Measurements from ENCODE around the gene MAGEA11.
"Not testable (repeated sequence)": the region's sequence is repeated elsewhere in the genome, so short reads cannot be mapped to it uniquely, and the experiment has no call there.

MAGEA11 gene

DNA sequence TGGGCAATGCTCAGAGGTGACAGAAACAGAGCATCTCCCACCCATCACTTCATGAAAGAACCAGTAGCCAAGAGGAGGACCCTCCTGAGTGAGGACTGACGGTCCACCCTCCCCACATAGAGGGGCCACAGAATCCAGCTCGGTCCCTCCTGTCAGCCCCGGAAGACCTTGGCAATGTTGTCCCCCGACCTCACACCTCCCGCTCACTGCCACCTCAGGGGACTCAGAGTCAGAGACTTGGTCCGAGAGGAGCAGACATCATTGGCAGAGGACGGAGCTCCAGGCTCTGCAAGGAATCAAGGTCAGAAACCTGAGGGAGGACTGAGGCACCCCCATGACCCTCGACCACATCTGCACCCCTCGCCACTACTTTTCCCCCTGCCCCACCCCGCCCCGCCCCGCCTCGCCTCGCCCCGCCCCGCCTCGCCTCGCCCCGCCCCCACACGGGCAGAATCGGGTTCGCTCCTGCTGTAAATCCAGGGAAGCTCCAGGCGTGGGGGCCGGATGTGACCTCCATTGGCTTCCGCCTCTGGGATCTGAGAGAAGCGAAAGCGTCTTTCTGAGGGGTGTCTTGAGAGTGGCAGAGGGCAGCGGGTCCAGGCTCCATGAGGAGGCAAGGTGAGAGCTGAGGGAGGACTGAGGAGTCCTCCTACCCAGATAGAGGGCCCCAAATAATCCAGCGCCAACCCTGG lies at the start of gene MAGEA11:
Gene MAGEA11, plus strand, starts transcription at position 516 of the 692 bp plus-strand sequence. CDS start 1,100 bp downstream, outside the sequence.
- H3K4me3 ChIP-seq (ENCODE audit: low read depth, low read length) = no peak within 1 kb of the TSS
- DNase-seq (ENCODE audit: low read depth) = no peak

- not testable (repeated sequence) for DNase-seq (ENCODE audit: low read depth)
Observed at GRCh38 chrX:149675088-149675487, 36.8 kb upstream of the MAGEA11 start.

DNA sequence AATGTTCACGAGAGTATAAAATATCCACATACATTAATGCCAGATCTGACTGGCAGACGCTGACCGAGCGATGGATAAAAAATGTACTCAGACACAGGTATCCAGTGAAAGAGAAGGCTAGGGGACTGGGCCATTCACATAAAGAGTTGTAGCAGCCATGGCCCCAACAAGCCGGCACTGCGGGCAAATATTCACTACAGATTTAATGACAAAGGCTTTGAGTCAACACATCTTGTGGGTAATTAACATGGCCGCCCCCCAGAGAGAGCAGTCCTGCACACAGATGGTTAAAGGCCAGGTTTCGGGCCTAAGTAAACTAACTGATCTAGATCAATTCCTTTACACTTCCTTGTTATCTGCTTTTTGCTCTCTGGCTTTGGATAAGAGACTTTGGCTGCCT lies 36.3 kb upstream of the MAGEA11 start:
- not testable (repeated sequence) for H3K4me3 ChIP-seq (ENCODE audit: low read depth, low read length); DNase-seq (ENCODE audit: low read depth)

More at GRCh38 chrX:149675088-149675487, 36.8 kb upstream of the MAGEA11 start:
- not testable (repeated sequence) for H3K4me3 ChIP-seq (ENCODE audit: low read depth, low read length)

DNA sequence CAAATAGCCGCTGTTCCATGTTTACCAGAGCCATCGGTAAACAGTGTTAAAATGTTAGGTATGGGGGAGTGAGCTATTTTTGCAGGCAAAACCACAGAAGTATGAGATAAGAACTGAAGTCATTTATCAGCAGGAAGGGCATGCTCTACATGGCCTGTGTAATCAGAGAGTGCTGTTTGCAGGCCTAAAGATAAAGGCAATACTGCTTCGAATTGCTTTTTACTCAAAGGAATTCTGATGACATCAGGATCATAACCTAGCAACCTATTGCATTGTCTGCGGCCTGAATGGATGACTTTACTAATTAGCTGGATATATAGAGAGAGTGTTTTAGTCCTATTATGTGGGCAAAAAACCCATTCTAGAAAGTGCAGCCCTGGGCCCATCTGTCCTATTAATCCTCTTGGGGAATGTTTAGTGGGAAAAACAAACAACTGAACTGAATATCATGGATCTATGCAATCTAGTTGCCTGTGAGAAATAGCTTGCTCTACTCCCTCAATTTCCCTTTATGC lies 32.6 kb upstream of the MAGEA11 start:
- H3K4me3 ChIP-seq (ENCODE audit: low read depth, low read length); DNase-seq (ENCODE audit: low read depth): not testable (repeated sequence)

GRCh38 chrX:149681182-149681581 lies 30.7 kb upstream of the MAGEA11 start:
- no peak for DNase-seq (ENCODE audit: low read depth)
- no peak overlapping the region for H3K4me3 ChIP-seq (ENCODE audit: low read depth, low read length)

GRCh38 chrX:149682031-149682430 lies 29.8 kb upstream of the MAGEA11 start:
- H3K4me3 ChIP-seq (ENCODE audit: low read depth, low read length) = no peak overlapping the region
- DNase-seq (ENCODE audit: low read depth) = no peak

GRCh38 chrX:149682956-149683947 lies 28.6 kb upstream of the MAGEA11 start:
- no peak overlapping the region for H3K4me3 ChIP-seq (ENCODE audit: low read depth, low read length)
- DNase-seq (ENCODE audit: low read depth) = no peak

GRCh38 chrX:149683966-149684730 lies 27.7 kb upstream of the MAGEA11 start:
- no peak for DNase-seq (ENCODE audit: low read depth)
- no peak overlapping the region for H3K4me3 ChIP-seq (ENCODE audit: low read depth, low read length)

DNA sequence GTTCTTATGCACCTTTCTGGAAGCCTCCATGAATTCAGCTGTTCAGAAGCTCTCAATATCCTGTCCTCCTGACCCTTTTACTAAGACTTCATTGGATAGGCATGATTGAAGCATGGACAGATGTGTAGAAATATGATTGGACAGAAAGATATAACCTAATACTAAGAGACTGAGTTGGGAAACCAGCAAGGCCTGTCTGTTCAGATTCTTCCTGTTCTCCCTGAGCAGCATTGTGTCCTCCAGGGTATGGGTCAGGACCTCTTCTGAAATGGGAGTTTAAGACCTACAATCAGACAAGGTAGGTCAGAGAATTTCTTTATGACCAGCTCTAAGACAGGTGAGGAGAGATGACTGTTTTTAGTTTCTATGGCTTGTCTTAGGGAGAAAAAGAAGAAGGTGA lies 23.9 kb upstream of the MAGEA11 start:
- no peak for DNase-seq (ENCODE audit: low read depth)

GRCh38 chrX:149688552-149688951 lies 23.3 kb upstream of the MAGEA11 start:
- DNase-seq (ENCODE audit: low read depth) = no peak
- no peak overlapping the region for H3K4me3 ChIP-seq (ENCODE audit: low read depth, low read length)

More for the DNA sequence above, 23.9 kb upstream of the MAGEA11 start:
- H3K4me3 ChIP-seq (ENCODE audit: low read depth, low read length) = no peak overlapping the region

DNA sequence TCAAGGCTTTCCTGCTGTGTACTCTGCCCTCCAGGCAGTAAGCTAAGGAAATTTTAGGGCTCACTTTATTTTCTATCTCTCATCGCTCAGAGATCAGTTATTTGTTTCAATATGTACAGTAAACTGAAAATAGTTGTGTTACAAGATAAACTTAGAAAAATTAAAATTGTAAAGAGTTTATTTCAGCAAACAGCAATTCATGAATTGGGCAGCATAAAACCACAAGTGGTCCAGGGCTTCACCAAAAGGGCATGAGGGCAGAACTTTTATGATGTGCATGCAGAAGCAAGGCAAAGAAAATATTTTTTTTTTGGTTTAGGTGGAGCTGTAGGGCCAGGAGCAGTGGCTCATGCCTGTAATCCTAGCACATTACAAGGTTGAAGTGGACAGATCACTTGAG lies 20.1 kb upstream of the MAGEA11 start:
- no peak for DNase-seq (ENCODE audit: low read depth)
- H3K4me3 ChIP-seq (ENCODE audit: low read depth, low read length) = no peak overlapping the region

GRCh38 chrX:149692686-149693272 lies 19.1 kb upstream of the MAGEA11 start:
- not testable (repeated sequence) for DNase-seq (ENCODE audit: low read depth); H3K4me3 ChIP-seq (ENCODE audit: low read depth, low read length)

DNA sequence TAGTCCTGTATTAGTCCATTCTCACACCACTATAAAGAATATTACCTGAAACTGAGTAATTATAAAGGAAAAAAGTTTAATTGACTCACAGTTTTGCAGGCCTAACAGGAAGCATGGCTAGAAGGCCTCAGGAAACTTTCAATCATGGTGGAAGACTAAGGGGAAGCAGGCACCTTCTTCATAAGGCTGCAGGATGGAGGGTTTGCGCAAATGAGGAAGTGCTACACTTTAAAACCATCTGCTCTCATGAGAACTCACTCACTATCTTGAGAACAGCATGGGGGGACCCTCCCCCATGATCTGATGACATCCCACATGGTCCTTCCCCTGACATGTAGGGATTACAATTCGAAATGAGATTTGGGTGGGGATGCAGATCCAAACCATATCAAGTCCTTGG lies 12.1 kb upstream of the MAGEA11 start:
- no peak for DNase-seq (ENCODE audit: low read depth)
- H3K4me3 ChIP-seq (ENCODE audit: low read depth, low read length) = no peak overlapping the region

GRCh38 chrX:149704664-149705063 lies 7.2 kb upstream of the MAGEA11 start:
- H3K4me3 ChIP-seq (ENCODE audit: low read depth, low read length) = no peak overlapping the region
- no peak for DNase-seq (ENCODE audit: low read depth)

GRCh38 chrX:149707147-149707901 lies 4.5 kb upstream of the MAGEA11 start:
- no peak for DNase-seq (ENCODE audit: low read depth)
- no peak overlapping the region for H3K4me3 ChIP-seq (ENCODE audit: low read depth, low read length)

- DNase-seq (ENCODE audit: low read depth) = no peak
- no peak overlapping the region for H3K4me3 ChIP-seq (ENCODE audit: low read depth, low read length)
Observed at GRCh38 chrX:149712831-149713230, 971 bp downstream of the MAGEA11 start.

- DNase-seq (ENCODE audit: low read depth) = no peak
- no peak overlapping the region for H3K4me3 ChIP-seq (ENCODE audit: low read depth, low read length)
Observed at GRCh38 chrX:149713279-149714050, 1.6 kb downstream of the MAGEA11 start.

DNA sequence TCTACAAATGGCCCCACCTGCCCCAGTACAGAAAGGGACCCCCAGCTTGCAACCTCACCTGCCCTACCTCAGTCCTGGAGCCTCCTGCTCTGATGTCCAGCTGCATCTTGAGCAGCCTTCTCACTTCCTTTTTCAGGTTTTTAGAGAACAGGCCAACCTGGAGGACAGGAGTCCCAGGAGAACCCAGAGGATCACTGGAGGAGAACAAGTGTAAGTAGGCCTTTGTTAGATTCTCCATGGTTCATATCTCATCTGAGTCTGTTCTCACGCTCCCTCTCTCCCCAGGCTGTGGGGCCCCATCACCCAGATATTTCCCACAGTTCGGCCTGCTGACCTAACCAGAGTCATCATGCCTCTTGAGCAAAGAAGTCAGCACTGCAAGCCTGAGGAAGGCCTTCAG lies 3.6 kb downstream of the MAGEA11 start:
- no peak for DNase-seq (ENCODE audit: low read depth)
- no peak overlapping the region for H3K4me3 ChIP-seq (ENCODE audit: low read depth, low read length)
